NCI-H2171 treated with DMSO at 0.1 percent for 48 hours (cell line): Measurements from ENCODE around the gene NTN5.

ENCODE experiments used
- DNase-seq: peaks from one replicate; lab custom pipeline; 2025; lab: John Stamatoyannopoulos, UW

NTN5 gene

GRCh38 chr19:48629599-48630295 lies 43.1 kb downstream of the NTN5 start:
- peak; percentile 71 for DNase-seq

- DNase-seq, result no peak
Measured at GRCh38 chr19:48629297-48629598, 43.6 kb downstream of the NTN5 start.

- DNase-seq, result no peak
Measured at GRCh38 chr19:48628486-48629296, 44.1 kb downstream of the NTN5 start.

DNA sequence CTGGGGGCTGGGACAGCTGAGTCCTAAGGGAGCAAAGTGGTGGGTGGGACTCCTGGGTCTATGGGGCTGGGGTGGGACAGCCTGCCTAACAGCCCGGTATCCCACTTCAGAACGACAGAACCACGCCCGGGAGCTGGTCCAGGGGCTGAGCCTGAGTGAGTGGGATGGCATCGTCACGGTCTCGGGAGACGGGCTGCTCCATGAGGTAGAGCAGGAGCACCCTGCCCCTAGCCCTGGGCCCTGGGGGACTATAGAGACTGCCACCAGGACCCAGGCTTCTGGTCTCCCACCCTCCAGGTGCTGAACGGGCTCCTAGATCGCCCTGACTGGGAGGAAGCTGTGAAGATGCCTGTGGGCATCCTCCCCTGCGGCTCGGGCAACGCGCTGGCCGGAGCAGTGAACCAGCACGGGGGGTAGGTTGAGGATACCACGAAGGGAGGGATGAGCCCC lies 44.9 kb downstream of the NTN5 start:
- DNase-seq, result no peak

- no peak for DNase-seq
Measured at GRCh38 chr19:48627201-48627864, 45.5 kb downstream of the NTN5 start.

GRCh38 chr19:48625891-48626327 lies 46.9 kb downstream of the NTN5 start:
- no peak for DNase-seq

- peak; percentile 41 for DNase-seq
Measured at GRCh38 chr19:48624791-48625723, 47.8 kb downstream of the NTN5 start.

DNA sequence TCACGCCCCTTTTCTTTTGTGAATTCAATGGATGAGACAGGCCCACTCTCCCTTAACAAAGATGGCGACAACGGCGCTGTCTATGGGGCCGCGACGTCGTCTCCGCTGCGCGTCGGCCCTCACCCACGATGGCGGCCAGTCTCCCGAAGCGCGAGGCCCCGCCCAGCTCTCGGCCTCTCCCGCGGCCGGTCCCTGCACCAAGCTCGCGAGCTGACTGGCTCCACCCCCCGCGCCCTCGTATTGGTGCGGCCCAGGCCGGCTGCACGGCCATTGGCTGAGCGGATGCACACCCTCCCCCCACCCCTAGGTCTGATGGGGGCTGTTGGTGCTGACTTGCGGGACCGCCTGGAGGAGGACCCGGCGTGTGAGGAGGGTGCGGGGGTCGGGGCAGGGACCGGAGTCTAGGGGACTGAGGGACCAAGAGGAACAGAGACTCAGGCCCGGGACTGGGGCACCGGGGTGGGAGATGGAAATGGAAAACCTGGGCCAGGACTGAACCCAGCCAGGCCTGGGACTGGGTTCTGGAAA lies 48.7 kb downstream of the NTN5 start:
- DNase-seq, result peak; percentile 98

DNA sequence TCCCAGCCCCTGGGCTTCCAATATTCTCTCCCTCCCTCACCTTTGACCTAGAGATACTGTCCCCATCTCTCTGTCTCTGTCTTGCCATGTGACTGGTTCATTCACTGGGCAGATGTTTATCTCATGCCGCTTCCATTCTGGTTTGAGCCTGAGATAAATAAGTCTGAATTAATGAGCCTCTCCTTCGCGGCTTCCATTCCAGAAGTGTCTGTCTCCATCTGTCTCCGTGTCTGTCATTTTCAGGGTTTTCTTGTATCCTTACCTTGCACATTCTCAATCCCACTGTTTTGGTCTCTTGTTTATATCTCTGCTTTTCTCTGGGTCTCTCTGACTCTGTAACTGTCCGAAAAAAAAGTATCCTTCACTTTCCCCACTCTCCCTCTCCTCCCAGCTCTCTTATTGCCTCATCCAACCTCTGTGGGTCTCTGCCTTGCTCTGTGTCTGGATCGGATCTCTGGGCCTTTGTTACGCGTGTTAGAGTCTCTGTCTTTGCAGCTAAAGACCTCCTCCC lies 49.2 kb downstream of the NTN5 start:
- peak; percentile 84 for DNase-seq

DNA sequence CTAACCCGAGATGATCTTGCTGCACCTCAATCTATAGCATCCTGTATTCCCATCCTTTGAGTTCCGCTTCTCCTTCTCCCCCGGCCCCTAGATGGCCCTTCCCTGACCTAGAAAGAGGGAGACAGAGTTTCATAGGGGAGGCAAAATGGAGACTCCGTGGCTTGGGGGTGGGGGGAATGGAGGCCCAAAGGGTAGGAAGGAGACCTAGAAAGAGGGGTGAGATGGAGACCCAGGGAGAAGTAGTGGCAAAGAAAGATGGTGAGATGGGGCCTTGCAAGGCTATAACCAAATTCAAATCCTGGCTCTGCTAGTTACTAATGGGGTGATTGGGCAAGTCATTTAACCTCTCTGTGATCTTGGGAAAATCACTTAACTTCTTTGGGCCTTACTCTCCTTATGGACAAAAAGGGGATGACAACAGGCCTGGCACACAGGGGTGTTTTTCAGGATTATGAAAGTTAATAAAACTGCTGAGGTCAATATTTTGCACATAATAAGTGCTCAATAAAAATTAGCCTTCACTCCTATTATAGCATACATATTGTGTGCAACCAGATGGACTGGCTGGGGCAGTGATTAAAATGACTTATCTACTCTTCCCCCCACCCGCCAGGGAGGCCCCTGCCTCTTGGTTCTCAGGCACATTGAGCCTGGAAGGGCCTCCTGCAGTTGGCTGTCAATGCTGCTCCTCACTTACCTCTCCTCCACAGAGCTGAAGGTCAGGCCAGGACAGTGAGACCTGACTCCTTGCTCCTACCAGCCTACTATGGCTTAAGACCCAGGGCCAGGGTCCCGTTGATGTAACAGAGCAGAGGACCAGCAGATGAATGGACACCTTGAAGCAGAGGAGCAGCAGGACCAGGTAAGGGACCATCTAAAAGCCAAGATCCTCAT lies 52.9 kb downstream of the NTN5 start:
- no peak for DNase-seq

DNA sequence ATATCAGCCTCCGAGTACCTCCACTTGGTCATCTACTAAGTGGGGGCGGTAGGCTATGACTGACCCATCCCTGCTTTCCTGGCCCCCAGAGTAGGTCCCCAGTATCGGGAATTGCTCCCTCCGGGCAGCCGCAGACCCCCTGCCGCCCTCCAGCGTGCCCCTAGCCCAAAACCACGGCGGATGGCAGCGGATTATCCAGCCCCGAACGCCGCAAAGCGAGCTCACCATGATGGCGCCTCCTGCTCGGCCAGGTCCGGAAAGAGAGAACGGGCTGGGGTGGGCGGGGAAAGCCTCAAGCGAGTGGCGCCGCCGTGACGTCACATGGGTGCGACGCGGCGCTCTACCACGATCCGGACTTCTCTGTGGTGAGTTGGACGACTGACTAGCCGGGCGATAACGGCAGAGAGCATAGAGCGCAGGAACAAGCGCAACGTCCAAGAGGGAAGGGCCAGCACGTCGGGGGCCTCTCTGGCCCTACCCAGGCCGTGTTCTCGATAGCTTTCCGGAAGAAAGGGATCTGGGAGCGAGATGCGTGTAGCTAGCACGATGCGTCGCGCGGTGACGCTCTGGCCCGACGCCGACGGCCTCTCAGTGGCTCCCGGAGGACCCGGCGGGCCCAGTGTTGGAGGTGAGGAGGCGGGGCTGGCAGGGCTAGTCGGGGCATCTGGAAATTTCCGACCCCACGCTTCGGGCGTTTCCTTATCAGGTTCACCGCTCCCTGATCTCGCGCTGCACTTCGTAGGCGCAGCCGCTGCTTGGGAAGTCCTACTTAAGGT lies 53.7 kb downstream of the NTN5 start, which contains the start of the genes RPL18 and SPHK2:
RPL18 (minus strand) TSS at position 263 of the 776 bp plus-strand sequence; CDS start at position 228, 35 bp downstream.
SPHK2 (plus strand) TSS at position 591 of the 776 bp plus-strand sequence. CDS start 1,009 bp downstream, outside the sequence.
- DNase-seq, result peak; percentile 100

GRCh38 chr19:48618278-48618915 lies 54.4 kb downstream of the NTN5 start:
- no peak for DNase-seq

GRCh38 chr19:48617146-48617937 lies 55.5 kb downstream of the NTN5 start:
- DNase-seq, result no peak

DNA sequence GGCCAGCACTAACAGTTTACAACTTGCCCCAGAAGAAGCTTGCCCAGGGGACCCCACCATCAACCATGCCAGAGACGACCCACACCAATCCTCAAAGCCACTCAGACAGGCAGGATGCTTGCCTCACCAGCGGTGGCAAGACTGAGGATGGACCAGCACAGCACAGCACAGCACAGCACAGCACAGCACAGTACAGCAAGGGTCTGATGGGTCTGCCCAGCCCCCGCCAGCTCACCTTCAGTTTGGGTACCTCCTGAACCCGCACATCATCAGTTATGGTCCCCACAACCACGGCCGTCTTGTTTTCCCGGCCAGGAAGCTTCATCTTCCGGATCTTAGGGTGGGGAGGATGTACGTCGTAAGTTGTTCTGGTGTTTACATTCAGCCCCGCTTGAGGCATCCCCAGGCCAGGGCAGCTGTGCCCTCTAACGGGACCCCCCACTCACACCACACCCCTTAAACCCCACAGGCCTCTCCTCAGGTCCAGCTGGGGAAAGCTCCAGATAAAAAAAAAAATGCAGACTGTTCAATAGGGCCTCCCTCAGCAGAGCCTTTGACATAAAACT lies 56.2 kb downstream of the NTN5 start:
- no peak for DNase-seq

DNA sequence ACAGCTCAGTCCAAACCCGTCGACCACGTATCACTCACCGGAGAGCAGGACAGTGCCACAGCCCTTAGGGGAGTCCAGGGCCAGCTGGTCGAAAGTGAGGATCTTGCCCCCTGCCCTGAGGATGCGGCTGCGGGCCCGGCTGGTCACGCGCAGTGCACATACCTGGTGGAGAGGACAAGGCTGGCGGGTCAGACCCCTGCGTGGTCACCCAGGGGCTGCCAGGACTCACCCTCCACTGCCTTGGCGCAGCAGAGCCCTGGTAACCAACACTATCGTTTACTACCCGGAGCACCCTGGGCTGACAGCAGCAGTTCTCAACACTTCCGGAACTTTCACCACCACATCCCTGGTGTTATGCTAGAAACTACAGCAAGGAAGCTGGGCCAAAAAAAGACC lies 56.8 kb downstream of the NTN5 start:
- no peak for DNase-seq

DNA sequence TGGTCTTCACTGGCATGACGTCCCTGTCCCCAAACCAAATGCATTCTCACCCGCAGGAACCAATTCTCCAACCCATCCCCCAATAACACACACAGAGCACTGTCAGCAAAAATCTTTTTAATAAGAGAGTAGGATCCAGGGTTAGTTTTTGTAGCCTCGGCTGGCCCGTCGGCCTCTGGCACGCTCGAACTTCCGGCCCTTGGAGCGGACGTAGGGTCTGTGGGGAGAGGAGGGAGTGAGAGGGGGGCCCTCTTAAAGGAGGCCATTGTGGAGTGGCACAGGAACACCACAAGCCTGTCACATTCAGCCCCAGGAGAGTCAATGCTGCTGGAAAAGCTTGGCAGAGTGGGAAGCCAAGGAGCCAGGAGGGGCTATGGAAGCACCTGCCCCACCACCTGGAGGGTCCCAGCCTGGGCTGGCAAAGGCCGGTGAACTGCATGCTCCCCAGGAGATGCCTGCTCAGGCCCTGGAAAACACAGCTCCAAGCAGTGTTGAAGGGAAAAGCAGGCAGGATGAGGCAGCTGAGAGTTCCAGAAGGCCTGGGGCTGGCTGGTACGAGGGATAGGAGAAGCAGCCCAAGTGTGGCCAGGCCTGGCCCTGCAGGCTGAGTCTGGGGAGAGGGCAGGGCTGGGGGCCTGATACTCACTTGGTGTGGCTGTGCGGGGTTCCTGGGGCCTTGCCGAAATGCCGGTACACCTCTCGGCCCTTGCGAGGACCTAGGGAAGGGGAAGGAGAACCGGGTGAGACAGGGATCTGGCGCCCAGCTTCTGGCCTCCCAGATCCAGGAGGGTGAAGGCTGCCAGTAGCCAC lies 57.4 kb downstream of the NTN5 start:
- DNase-seq, result peak; percentile 17
